ENCODE results near the gene MVD.

DNA sequence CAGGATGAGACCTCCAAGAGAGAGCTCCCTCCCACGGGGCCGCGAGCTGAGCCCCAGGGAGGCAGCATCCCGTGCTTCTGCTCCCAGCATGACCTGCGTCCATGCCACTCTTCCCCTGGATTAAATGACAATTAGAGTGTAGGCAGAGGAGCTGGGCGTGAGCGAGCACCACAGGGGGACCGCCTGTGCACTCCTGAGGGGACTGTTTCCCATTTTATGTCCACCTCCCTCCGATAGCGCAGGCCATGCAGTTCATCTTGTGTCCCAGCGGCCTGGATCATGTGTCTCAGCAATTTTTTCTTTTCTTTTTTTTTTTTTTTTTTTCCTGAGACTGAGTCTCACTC is 30.3 kb downstream of the MVD start:
- no peak for TF ChIP-seq EZH2 (IDR thresholded peaks at IDR 0.05; ENCODE audit: borderline replicate concordance, low read length)
- TF ChIP-seq, protein P1, sequence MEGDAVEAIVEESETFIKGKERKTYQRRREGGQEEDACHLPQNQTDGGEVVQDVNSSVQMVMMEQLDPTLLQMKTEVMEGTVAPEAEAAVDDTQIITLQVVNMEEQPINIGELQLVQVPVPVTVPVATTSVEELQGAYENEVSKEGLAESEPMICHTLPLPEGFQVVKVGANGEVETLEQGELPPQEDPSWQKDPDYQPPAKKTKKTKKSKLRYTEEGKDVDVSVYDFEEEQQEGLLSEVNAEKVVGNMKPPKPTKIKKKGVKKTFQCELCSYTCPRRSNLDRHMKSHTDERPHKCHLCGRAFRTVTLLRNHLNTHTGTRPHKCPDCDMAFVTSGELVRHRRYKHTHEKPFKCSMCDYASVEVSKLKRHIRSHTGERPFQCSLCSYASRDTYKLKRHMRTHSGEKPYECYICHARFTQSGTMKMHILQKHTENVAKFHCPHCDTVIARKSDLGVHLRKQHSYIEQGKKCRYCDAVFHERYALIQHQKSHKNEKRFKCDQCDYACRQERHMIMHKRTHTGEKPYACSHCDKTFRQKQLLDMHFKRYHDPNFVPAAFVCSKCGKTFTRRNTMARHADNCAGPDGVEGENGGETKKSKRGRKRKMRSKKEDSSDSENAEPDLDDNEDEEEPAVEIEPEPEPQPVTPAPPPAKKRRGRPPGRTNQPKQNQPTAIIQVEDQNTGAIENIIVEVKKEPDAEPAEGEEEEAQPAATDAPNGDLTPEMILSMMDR (IDR thresholded peaks at IDR 0.05; ENCODE audit: low read length) = no peak

Measured in OCI-LY1 (cell line).